DMS153 (cell line): ENCODE data around the gene YKT6.
"Not testable (repeated sequence)": the region's sequence is repeated elsewhere in the genome, so short reads cannot be mapped to it uniquely, and the experiment has no call there.

Source experiments
- DNase-seq: peaks from one replicate; lab custom pipeline; 2025; lab: John Stamatoyannopoulos, UW

Gene YKT6

GRCh38 chr7:44200699-44201461 lies at the start of gene YKT6:
TSS of gene YKT6 (plus strand) at chr7:44200978. CDS start at chr7:44201136, 158 bp downstream.
- DNase-seq, result peak; percentile 97

- DNase-seq, result no peak
Observed at GRCh38 chr7:44151956-44152355, 48.8 kb upstream of the YKT6 start.

GRCh38 chr7:44152971-44153947 lies 47.5 kb upstream of the YKT6 start:
- DNase-seq, result peak; percentile 2

GRCh38 chr7:44153948-44154335 lies 46.8 kb upstream of the YKT6 start:
- DNase-seq, result no peak

- DNase-seq, result no peak
Observed at GRCh38 chr7:44154703-44155102, 46.1 kb upstream of the YKT6 start.

GRCh38 chr7:44155191-44156185 lies 45.3 kb upstream of the YKT6 start:
- no peak for DNase-seq

GRCh38 chr7:44156453-44157010 lies 44.2 kb upstream of the YKT6 start:
- DNase-seq, result no peak

- DNase-seq, result no peak
Observed at GRCh38 chr7:44157116-44158080, 43.4 kb upstream of the YKT6 start.

- no peak for DNase-seq
Observed at GRCh38 chr7:44158096-44158872, 42.5 kb upstream of the YKT6 start.

- no peak for DNase-seq
Observed at GRCh38 chr7:44158873-44159631, 41.7 kb upstream of the YKT6 start.

GRCh38 chr7:44159824-44160630 lies 40.8 kb upstream of the YKT6 start:
- DNase-seq, result no peak

- DNase-seq, result no peak
Observed at GRCh38 chr7:44161371-44161770, 39.4 kb upstream of the YKT6 start.

GRCh38 chr7:44162179-44162578 lies 38.6 kb upstream of the YKT6 start:
- no peak for DNase-seq

GRCh38 chr7:44162785-44163395 lies 37.9 kb upstream of the YKT6 start:
- no peak for DNase-seq

GRCh38 chr7:44163591-44163990 lies 37.2 kb upstream of the YKT6 start:
- no peak for DNase-seq

GRCh38 chr7:44167920-44168319 lies 32.9 kb upstream of the YKT6 start:
- no peak for DNase-seq

- not testable (repeated sequence) for DNase-seq
Observed at GRCh38 chr7:44171901-44172300, 28.9 kb upstream of the YKT6 start.
